ENCODE measurements around the gene CACNB2.
"Not testable (repeated sequence)": the region's sequence is repeated elsewhere in the genome, so short reads cannot be mapped to it uniquely, and the experiment has no call there.

The CACNB2 gene

DNA sequence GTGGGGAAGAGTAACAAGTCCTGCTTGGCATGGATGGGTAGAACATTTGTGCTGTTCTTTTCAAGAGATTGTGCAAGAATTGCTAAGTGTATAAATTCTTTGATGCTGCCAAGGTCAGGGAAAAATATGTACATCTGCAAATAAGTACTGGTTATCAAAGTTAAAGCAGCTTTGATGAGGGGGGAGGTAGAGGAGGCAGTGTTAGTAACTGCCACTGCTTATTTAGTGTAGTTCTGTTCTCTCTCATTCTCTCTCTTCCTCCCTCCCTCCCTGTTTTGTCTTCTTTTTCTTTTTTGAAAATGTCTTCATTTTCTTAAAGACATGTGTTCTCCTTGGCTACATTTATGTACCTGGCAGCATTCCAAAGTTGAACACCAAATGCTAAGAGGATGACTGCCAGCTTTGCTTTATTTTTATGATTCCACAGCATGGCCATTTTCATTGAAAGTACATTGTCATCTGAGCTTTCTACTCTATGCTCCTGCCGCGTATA lies 18.6 kb downstream of the CACNB2 start:
- no peak for DNase-seq
- Mint-ChIP-seq H3K4me1 (ENCODE audit: low read depth) (no peaks in the 10 kb centered on the region), H3K27ac (no peak overlapping the region), H3K9me3 (no peaks in the 10 kb centered on the region), H3K36me3 (ENCODE audit: low read depth) (no peaks in the 10 kb centered on the region), H3K27me3 (no peaks in the 10 kb centered on the region), H3K4me3 (no peak overlapping the region)

DNA sequence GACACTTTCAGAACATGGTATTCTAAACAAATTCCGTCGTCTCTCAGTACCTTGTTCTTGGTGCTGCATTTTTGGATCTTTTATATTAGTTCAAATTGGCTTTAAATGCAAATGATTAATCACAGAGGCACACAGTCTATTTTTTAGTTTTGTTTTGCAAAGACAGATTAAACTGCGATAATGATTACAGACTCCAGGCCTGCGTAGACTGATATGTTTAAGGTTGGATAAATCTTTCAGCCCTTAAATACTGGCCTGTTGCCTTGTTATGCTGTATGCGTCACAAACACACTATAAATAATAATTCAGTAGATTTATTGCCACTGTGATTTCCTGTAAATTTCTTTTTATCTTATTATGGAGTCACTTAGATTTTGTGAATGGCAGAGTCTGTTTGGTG lies 19.3 kb downstream of the CACNB2 start:
- Mint-ChIP-seq H3K27me3 (no peaks in the 10 kb centered on the region), H3K36me3 (ENCODE audit: low read depth) (no peaks in the 10 kb centered on the region), H3K27ac (no peak overlapping the region), H3K4me1 (ENCODE audit: low read depth) (no peaks in the 10 kb centered on the region), H3K9me3 (no peaks in the 10 kb centered on the region), H3K4me3 (no peak overlapping the region)
- DNase-seq = no peak

DNA sequence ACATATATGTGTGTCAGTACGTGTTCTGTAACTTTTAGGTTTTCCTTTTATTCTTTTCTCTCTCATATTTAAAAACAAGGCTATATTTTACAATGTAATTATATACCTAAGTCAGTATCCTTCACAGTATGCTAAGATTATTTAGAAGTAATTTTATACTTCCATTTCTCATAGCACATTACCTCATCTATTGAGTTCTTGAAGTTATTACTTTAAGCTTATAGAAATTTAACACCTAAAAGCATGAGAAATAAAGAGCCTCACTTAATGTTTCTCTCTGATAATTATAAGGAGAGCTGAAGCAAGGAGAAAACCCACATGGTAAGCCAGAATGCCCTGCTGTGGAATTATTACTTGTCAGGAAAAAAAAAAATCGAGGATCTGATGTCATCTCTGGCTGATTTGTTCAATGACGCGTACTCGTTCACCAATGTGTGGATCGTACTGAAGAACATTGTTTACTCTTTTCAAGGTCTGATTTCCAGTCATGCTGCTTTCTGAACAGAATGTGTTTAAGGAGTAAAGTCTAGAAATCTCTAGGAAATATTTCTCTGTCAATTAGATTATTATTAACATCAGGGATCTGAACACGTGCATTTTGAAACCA lies 21.9 kb downstream of the CACNB2 start:
- no peak for DNase-seq
- Mint-ChIP-seq H3K27me3 (no peaks in the 10 kb centered on the region), H3K4me1 (ENCODE audit: low read depth) (no peaks in the 10 kb centered on the region), H3K9me3 (no peaks in the 10 kb centered on the region), H3K4me3 (no peak overlapping the region), H3K36me3 (ENCODE audit: low read depth) (no peaks in the 10 kb centered on the region), H3K27ac (no peak overlapping the region)

DNA sequence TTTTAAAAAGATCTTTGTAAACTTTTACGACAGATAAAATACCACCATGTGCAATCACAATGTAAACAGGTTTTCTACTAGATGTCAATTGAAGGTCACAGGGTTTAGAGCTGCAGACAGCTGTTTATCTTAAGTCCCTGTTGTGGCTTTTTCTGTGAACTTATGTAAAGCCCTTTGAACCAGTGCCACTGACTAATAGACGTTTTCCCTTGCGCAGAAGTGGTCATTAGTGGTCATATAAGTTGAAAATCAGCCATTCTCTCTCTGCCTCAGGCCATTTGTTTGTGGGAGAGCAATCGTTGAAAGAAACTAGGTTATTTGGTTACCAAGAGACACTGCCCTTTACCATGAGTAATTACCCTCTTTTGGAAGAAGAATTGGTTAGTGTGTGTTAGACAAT lies 23.9 kb downstream of the CACNB2 start:
- DNase-seq = no peak
- Mint-ChIP-seq H3K4me3 (no peak overlapping the region), H3K27ac (no peak overlapping the region)

DNA sequence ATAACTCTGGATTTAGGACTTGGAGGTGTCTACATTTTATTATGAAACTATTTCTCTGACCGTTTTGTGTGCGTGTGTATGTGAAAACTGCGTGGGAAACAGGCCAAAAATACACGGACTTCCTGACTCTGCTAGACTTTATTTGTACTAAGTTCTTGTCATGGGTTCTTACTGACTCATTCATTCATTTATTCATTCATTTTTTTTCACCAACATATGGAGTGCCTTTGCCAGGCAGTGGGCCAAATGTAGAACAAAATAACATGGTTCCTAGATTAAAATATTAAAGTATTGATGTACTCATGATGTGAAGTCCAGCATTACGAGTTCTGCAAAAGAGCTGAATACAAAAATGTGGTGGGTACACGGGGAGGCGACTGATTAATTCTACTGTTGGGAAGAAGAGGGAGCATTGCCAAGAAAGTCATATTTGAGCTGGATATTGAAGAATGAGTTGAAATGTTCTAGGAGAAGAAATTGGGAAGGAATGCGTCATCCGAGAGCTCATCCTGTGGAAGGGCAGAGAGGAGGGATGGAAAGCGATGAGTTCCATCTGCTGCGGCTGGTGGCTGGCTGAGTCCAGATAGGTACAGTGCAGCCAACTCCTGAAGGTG lies 24.6 kb downstream of the CACNB2 start:
- no peak overlapping the region for H3K4me3 Mint-ChIP-seq
- no peaks in the 10 kb centered on the region for H3K36me3 Mint-ChIP-seq (ENCODE audit: low read depth)
- no peaks in the 10 kb centered on the region for H3K9me3 Mint-ChIP-seq
- H3K4me1 Mint-ChIP-seq (ENCODE audit: low read depth) = no peaks in the 10 kb centered on the region
- H3K27ac Mint-ChIP-seq = no peak overlapping the region
- no peak for DNase-seq
- no peaks in the 10 kb centered on the region for H3K27me3 Mint-ChIP-seq

More for the DNA sequence above, 23.9 kb downstream of the CACNB2 start:
- H3K27me3 Mint-ChIP-seq = no peaks in the 10 kb centered on the region
- no peaks in the 10 kb centered on the region for H3K9me3 Mint-ChIP-seq
- H3K4me1 Mint-ChIP-seq (ENCODE audit: low read depth) = no peaks in the 10 kb centered on the region
- no peaks in the 10 kb centered on the region for H3K36me3 Mint-ChIP-seq (ENCODE audit: low read depth)

DNA sequence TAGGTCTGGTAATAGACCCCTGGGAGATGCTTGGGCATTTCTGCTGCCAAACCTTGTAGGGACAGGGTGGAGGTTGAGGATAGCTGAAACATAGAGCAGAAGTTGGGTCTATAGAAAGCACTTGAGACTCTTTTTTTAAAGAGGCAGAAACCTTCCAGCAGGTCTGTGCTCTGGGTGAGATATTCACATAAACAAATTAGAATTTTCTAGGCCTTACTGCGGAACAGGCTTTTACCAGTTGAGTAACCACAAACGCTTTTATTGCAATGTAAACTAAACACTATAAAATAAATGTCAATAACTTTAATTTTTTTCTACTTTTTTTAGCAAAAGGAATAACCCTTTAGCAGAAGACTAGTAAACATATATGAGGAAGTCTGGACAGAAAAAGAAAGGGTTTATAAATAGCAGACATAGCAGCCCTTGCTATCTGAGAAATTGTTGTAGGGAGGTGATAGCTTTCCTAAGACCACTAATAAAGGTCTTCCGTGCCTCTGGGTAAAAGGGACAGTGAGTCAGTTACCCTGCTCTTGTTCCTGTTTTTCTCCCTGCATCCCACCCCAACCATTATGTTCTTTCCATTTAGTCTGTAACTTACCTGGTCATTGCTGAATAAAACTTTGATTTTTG lies 38.7 kb downstream of the CACNB2 start:
- no peak overlapping the region for H3K4me3 Mint-ChIP-seq
- H3K27me3 Mint-ChIP-seq = peaks cover 9% of the 10 kb centered on the region
- no peak for DNase-seq
- H3K9me3 Mint-ChIP-seq = peaks cover 3% of the 10 kb centered on the region
- H3K27ac Mint-ChIP-seq = no peak overlapping the region
- no peaks in the 10 kb centered on the region for H3K36me3 Mint-ChIP-seq (ENCODE audit: low read depth)
- no peaks in the 10 kb centered on the region for H3K4me1 Mint-ChIP-seq (ENCODE audit: low read depth)

DNA sequence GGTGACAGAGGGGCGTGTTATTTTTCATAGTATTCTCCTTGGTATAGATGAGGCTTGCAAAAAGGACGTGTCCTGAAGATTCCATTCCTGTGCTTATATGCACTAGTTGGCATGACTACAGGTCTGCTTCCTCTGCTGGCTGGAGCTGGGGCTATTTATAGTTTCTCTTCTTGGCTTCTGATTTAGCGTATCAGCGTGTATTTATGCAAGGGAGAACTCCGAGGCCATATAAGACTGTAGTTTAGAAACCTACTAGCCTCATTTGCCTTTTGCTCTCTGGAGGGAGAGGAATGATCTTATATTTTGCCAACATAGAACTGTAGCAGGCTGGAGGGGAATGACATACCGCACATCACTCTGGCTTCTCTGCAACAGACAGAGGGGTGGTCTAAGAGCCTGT lies 39.7 kb downstream of the CACNB2 start:
- H3K27me3 Mint-ChIP-seq = peaks cover 9% of the 10 kb centered on the region
- no peaks in the 10 kb centered on the region for H3K4me1 Mint-ChIP-seq (ENCODE audit: low read depth)
- no peak for DNase-seq
- no peak overlapping the region for H3K4me3 Mint-ChIP-seq
- no peak overlapping the region for H3K27ac Mint-ChIP-seq
- no peaks in the 10 kb centered on the region for H3K36me3 Mint-ChIP-seq (ENCODE audit: low read depth)
- H3K9me3 Mint-ChIP-seq = peaks cover 3% of the 10 kb centered on the region

DNA sequence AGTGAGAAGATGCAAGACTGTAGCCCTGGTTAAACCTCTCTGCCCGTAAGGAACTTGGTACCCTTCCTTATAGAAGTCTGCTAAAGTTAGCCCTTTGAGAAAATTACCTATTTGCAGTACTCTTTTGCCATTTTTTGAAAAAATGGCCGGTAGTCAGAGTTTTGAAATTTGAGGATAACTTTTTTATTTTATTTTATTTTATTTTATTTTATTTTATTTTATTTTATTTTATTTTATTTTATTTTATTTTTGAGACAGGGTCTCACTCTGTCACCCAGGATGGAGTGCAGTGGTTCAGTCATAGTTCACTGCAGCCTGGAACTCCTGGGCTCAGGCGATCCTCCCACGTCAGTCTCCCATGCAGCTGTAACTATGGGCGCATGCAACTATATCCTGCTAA lies 41.2 kb downstream of the CACNB2 start:
- DNase-seq; H3K4me3 Mint-ChIP-seq; H3K9me3 Mint-ChIP-seq; H3K27me3 Mint-ChIP-seq; H3K4me1 Mint-ChIP-seq (ENCODE audit: low read depth); H3K36me3 Mint-ChIP-seq (ENCODE audit: low read depth); H3K27ac Mint-ChIP-seq: not testable (repeated sequence)

DNA sequence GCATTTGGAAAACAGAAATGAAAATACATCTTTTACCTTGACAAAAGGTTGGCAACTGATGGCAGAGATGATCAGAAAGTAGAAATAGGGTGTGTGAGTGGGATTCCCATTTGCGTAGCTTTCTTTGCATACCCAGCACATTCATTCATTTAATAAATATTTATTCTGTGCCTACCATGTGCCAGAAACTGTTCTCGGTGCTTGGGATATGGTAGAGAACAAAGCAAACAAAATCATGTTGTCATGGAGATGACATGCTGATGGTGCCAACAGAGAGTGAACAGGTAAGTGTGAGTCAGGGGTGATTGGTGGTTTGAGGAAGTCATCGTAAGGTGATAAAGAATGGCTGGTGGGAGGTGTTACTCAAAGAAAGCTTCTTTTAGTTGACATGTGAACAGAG lies 45.4 kb downstream of the CACNB2 start:
- Mint-ChIP-seq H3K27ac (no peak overlapping the region), H3K4me1 (ENCODE audit: low read depth) (no peaks in the 10 kb centered on the region), H3K27me3 (peaks cover 3% of the 10 kb centered on the region), H3K4me3 (no peak overlapping the region), H3K9me3 (peaks cover 3% of the 10 kb centered on the region), H3K36me3 (ENCODE audit: low read depth) (no peaks in the 10 kb centered on the region)
- DNase-seq = no peak

DNA sequence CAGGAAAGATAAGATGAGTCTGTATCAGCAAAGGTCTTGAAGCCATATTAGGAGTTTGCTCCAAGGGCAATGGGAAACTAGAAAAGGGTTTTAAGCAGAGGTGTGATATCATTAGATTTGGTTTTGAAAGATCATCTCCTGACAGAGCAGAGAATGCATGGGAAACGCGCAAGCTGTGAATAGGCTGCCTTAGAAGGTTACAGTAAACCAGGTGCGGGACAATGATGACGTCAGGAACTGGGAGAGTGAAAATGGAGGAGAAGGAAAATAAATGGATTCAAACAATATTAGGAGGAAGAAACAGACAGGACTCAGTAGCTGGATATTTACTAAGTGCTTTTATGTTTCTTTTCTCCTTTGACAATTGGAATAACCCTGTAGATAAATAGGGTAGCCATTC lies 50.6 kb downstream of the CACNB2 start:
- Mint-ChIP-seq H3K4me1 (ENCODE audit: low read depth) (no peaks in the 10 kb centered on the region), H3K27ac (no peak overlapping the region), H3K27me3 (no peaks in the 10 kb centered on the region), H3K36me3 (ENCODE audit: low read depth) (no peaks in the 10 kb centered on the region), H3K4me3 (no peak overlapping the region), H3K9me3 (peaks cover 3% of the 10 kb centered on the region)
- DNase-seq = no peak

DNA sequence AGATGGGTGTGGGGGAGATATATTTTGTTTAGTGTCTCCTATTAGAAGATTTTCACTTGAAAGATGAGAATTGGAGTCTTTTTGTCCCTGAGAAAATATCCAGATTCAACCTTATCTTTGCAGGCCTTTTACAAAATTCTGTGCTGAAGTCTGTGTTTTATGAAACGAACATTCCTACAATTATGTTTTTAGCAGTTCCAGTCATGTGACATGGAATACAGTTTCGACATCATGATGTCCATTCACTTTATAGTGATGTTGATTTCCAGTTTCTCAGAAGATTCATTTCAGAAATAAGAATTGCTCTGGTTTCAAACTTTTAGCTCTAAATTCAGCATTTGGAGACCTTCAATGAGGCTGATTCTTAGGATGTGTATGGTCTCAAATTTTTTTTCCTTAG lies 54.4 kb downstream of the CACNB2 start:
- Mint-ChIP-seq H3K36me3 (ENCODE audit: low read depth) (no peaks in the 10 kb centered on the region), H3K9me3 (peaks cover 3% of the 10 kb centered on the region), H3K4me3 (no peak overlapping the region), H3K4me1 (ENCODE audit: low read depth) (no peaks in the 10 kb centered on the region), H3K27me3 (no peaks in the 10 kb centered on the region), H3K27ac (no peak overlapping the region)
- DNase-seq = no peak

DNA sequence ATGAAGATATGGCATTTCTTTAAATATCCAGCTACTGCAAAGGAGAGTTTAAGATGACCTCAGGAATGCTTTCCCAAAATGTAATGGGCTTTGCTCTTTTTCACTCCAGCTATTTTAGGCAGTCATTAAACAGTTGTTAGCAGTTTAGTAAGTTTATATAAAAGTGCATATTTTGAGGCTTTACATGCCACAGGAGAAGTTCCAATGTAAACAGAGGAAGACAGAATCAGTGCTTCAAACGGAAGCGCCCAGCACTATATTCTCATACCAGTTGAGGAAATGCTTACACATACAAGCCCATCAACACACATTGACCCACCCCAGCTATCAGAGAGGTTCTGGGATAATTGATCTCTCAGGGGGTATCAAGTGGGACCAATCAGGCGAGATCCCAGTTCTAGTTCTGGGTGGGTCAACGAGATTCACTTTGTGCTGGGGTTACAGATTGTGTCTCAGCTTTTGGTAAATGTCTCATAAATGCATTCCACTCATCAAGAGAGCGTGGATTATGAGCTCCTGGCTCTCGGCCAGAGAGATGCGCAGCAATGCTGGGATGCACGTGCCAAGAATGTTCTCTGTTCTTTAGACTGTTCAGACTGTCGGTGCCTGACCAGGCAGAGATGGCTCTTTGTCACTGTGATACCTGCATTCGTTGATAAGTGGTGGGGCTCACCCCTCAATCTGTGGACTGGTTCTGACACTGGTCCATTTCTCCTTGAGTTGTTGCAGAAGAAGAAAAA lies 55.0 kb downstream of the CACNB2 start:
- peaks cover 3% of the 10 kb centered on the region for H3K9me3 Mint-ChIP-seq
- no peaks in the 10 kb centered on the region for H3K4me1 Mint-ChIP-seq (ENCODE audit: low read depth)
- H3K27ac Mint-ChIP-seq = no peak overlapping the region
- no peaks in the 10 kb centered on the region for H3K27me3 Mint-ChIP-seq
- H3K36me3 Mint-ChIP-seq (ENCODE audit: low read depth) = no peaks in the 10 kb centered on the region
- H3K4me3 Mint-ChIP-seq = no peak overlapping the region
- no peak for DNase-seq

DNA sequence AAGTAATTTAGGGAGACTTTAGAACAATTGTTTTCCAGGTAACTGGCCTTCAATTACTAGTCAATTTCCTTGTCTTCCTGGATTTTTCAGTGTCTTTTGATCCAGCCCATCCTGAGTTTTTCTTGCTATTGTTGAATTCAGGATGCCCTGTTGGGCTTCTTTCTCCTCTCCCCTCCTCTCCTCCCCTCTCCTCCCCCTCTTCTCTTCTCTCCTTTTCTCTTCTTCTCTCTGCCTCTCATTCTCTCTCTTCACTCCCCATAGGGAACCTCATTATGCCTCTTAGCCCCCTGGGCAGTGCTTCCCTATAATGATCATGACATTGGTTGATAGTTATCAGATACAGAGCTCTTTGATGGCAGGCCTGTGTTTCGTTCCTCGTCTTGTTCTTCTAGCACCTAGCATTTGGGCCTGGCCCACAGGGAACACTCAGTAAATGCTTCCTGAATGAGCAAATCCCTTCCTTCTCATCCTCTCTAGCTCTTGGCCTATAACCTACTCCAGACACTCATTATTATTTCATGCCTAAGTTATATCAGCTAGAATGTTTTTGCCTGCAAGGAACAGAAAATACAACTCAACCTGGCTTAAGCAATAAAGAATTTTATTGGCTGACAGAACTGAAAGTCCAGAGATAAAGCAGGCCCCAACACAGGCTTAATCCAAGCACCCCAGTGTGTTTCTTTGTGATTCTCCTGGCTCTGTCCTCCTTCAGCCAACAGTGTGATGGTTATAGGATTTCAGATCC lies 56.8 kb downstream of the CACNB2 start:
- H3K9me3 Mint-ChIP-seq = peaks cover 3% of the 10 kb centered on the region
- DNase-seq = no peak
- H3K36me3 Mint-ChIP-seq (ENCODE audit: low read depth) = no peaks in the 10 kb centered on the region
- no peak overlapping the region for H3K27ac Mint-ChIP-seq
- H3K4me3 Mint-ChIP-seq = no peak overlapping the region
- no peaks in the 10 kb centered on the region for H3K27me3 Mint-ChIP-seq
- H3K4me1 Mint-ChIP-seq (ENCODE audit: low read depth) = no peaks in the 10 kb centered on the region

DNA sequence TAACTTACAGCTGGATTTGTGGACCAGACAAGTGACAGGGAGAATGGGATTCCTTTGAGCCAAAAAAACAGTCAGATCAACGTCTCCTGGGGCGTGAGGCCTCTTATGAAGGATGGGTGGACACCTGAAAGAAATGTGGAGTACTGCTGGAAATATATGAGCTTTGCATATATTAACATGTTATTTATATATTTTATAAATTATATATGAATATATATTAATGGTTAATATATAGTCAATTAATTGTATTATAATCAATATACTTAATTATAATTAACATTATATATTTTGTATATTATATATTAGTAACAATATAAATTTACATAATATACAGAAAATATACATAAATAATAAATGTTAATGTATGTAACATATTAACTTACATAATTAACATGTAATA lies 57.5 kb downstream of the CACNB2 start:
- Mint-ChIP-seq H3K27ac (no peak overlapping the region), H3K9me3 (no peaks in the 10 kb centered on the region), H3K27me3 (no peaks in the 10 kb centered on the region), H3K4me1 (ENCODE audit: low read depth) (no peaks in the 10 kb centered on the region), H3K36me3 (ENCODE audit: low read depth) (no peaks in the 10 kb centered on the region), H3K4me3 (no peak overlapping the region)
- no peak for DNase-seq

Measured in activated T-cell treated with anti-CD3 and anti-CD28 coated beads, Interleukin-2, amount 50 U/mL, for 24 hours (primary cell).